ENCODE data around the gene COG6.

The COG6 gene

DNA sequence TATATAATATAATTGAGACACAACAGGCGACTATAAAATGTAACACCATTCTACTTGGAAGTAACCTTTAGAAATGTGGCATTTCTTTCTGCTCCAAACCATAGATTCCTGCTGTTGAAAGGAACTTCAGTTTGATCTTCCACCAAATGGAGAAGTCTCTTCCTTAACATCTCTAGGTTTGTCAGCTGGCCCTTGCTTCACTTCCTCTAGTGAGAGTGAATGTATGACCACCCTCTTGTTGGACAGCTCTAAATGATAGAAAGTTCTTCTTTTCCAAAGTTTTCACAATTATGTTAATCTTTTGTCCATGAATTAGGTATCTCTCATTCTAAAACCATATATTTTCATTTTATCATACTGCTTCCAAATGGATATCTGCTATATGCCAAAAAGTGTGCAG, 13.8 kb upstream of the COG6 start:
- Mint-ChIP-seq H3K4me1 (peaks cover 5% of the 10 kb centered on the region), H3K27me3 (ENCODE audit: low read depth, poor library complexity) (peaks cover 3% of the 10 kb centered on the region), H3K9me3 (peaks cover 10% of the 10 kb centered on the region), H3K4me3 (no peak overlapping the region), H3K27ac (no peak overlapping the region), H3K36me3 (ENCODE audit: low read depth) (no peaks in the 10 kb centered on the region)
- DNase-seq: no peak
- TF ChIP-seq, protein P1, sequence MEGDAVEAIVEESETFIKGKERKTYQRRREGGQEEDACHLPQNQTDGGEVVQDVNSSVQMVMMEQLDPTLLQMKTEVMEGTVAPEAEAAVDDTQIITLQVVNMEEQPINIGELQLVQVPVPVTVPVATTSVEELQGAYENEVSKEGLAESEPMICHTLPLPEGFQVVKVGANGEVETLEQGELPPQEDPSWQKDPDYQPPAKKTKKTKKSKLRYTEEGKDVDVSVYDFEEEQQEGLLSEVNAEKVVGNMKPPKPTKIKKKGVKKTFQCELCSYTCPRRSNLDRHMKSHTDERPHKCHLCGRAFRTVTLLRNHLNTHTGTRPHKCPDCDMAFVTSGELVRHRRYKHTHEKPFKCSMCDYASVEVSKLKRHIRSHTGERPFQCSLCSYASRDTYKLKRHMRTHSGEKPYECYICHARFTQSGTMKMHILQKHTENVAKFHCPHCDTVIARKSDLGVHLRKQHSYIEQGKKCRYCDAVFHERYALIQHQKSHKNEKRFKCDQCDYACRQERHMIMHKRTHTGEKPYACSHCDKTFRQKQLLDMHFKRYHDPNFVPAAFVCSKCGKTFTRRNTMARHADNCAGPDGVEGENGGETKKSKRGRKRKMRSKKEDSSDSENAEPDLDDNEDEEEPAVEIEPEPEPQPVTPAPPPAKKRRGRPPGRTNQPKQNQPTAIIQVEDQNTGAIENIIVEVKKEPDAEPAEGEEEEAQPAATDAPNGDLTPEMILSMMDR (IDR thresholded peaks at IDR 0.05): no peak

DNA sequence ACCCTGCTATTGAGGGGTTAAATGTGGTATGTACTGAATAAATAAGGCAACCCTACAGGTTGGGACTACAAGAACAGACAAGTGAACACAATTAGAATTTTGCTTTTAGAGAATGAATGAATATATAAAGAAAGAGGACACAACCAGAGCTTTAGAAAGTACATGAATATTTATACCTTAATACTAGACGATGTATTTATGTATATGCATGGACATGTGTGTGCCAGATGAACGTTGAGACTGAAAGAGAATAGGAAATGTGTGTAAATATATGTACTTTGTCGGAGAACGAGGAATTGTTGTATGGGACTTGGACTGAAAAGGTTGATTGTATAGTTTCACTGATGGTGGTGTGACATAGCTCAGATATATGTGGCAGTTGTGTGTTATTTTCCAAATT, 9.3 kb upstream of the COG6 start:
- H3K36me3 Mint-ChIP-seq (ENCODE audit: low read depth): no peaks in the 10 kb centered on the region
- no peaks in the 10 kb centered on the region for H3K4me1 Mint-ChIP-seq
- H3K27me3 Mint-ChIP-seq (ENCODE audit: low read depth, poor library complexity): peaks cover 7% of the 10 kb centered on the region
- TF ChIP-seq, protein P1 (IDR thresholded peaks at IDR 0.05): no peak
- H3K9me3 Mint-ChIP-seq: no peaks in the 10 kb centered on the region
- no peak overlapping the region for H3K27ac Mint-ChIP-seq
- no peak overlapping the region for H3K4me3 Mint-ChIP-seq
- no peak for DNase-seq

DNA sequence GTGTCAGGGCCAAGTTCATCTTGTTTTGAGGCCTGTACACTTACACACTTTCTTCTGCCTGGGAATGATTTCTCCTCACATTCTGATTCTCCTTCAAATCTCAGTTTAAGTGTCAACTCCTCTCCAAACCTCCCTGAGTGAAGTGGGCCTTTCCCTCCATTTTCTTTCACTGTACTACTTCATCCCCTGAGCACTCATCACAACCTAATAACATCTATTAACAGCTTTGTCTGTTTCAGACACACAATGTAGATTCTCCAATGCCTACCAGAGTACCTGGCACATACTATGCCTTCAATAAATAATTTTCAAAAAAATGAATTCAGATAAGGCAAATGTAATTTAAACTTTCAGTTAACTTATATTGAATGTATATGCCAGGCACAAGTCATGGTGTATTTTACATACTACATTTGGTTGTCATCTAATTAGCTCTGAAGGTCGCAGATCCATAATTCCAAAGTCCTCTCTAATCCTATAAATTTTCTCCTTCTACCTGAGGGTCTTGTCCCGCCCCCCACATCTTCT, 357 bp upstream of the COG6 start:
- Mint-ChIP-seq H3K4me1 (peaks cover 18% of the 10 kb centered on the region), H3K27ac (peak overlapping the region; percentile 46), H3K4me3 (peak overlapping the region; percentile 99), H3K27me3 (ENCODE audit: low read depth, poor library complexity) (peaks cover 10% of the 10 kb centered on the region), H3K36me3 (ENCODE audit: low read depth) (peaks cover 9% of the 10 kb centered on the region), H3K9me3 (peaks cover 12% of the 10 kb centered on the region)
- no peak for DNase-seq
- TF ChIP-seq, protein P1 (IDR thresholded peaks at IDR 0.05): no peak

DNA sequence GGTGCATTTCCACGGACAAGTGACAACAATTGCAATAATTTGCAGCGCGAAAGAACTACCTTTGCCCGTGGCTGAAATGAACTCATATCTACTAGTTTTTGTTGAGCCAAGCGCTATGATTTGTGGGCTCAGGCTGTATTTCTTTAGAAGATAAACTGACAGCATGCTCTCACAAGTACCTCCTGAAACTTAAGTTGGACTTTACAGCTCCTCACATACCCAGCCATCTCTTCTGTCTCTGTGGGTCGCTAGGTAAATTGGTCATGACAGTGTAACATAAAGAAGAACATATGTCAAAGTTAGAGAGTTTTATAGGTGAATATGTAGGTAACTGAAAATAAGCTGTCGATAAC, 839 bp downstream of the COG6 start:
- Mint-ChIP-seq H3K9me3 (peaks cover 12% of the 10 kb centered on the region), H3K4me1 (peaks cover 18% of the 10 kb centered on the region), H3K27ac (no peak overlapping the region), H3K36me3 (ENCODE audit: low read depth) (peaks cover 19% of the 10 kb centered on the region), H3K4me3 (peak overlapping the region; percentile 99), H3K27me3 (ENCODE audit: low read depth, poor library complexity) (peaks cover 4% of the 10 kb centered on the region)
- DNase-seq: no peak
- TF ChIP-seq, protein P1 (IDR thresholded peaks at IDR 0.05): no peak

DNA sequence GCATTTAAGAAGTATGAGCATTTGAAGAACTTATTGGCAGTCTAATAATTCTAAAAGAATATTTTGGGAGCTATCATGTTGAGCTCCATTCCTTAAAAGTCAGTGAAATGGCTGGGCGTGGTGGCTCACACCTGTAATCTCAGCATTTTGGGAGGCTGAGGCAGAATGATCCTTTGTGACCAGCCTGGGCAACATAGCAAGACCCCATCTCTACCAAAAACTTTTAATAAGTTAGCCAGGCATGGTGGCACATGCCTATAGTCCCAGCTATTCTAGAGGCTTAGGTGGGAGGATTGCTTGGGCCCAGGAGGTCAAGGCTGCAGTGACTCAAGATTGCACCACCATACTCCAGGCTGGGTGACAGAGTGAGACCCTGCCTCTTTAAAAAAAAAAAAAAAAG, 8.0 kb downstream of the COG6 start:
- H3K36me3 Mint-ChIP-seq (ENCODE audit: low read depth): peaks cover 51% of the 10 kb centered on the region
- no peaks in the 10 kb centered on the region for H3K27me3 Mint-ChIP-seq (ENCODE audit: low read depth, poor library complexity)
- no peak overlapping the region for H3K4me3 Mint-ChIP-seq
- no peak overlapping the region for H3K27ac Mint-ChIP-seq
- no peak for DNase-seq
- TF ChIP-seq, protein P1 (IDR thresholded peaks at IDR 0.05): no peak
- no peaks in the 10 kb centered on the region for H3K4me1 Mint-ChIP-seq
- no peaks in the 10 kb centered on the region for H3K9me3 Mint-ChIP-seq

DNA sequence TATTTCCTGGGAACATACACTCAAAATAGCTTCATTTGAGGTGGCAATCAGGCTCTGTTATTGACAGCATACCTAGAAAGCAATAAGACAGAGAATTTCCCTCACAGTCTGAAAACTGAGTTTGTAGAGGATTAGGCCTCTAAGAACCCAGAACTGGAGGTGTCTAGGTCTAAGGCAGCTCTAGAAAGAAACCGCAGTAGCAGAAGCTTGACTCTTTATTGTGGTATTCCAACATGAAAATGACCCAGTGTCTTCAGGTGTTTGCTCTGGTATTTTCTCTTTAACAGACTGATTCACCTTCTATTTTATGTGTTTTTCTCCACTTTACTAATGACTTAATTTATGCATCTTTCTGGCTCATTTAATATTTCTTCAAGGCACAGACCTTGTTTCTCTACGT, 8.5 kb downstream of the COG6 start:
- no peak overlapping the region for H3K27ac Mint-ChIP-seq
- DNase-seq: no peak
- peaks cover 51% of the 10 kb centered on the region for H3K36me3 Mint-ChIP-seq (ENCODE audit: low read depth)
- no peaks in the 10 kb centered on the region for H3K4me1 Mint-ChIP-seq
- no peaks in the 10 kb centered on the region for H3K27me3 Mint-ChIP-seq (ENCODE audit: low read depth, poor library complexity)
- no peaks in the 10 kb centered on the region for H3K9me3 Mint-ChIP-seq
- H3K4me3 Mint-ChIP-seq: no peak overlapping the region
- TF ChIP-seq, protein P1 (IDR thresholded peaks at IDR 0.05): no peak
